ENCODE results near the gene NOP14. TPM values are rescaled to one million over a fixed set of nuclear protein-coding genes. Genes with fewer than 3 reads are reported as not detected.
"Not testable (repeated sequence)": the region's sequence is repeated elsewhere in the genome, so short reads cannot be mapped to it uniquely, and the experiment has no call there.

Gene NOP14
- total RNA-seq, 4 donors from 2014 or later, result 21.2 to 33.1 (median 23.0) TPM

GRCh38 chr4:3007724-3008123 is 44.5 kb upstream of the NOP14 start:
- DNase-seq (ENCODE audit: low spot score in 2 of 2), result no peak
- TF ChIP-seq POLR2A (IDR thresholded peaks at IDR 0.05), result no peak
- TF ChIP-seq CTCF (IDR thresholded peaks at IDR 0.05), result no peak
- WGBS, 2 donors, result 90 to 96% methylated on average over 2 of the region's 2 CpGs
- H3K4me3 ChIP-seq (ENCODE audit: low read depth, poor library complexity, severe bottlenecking), result no peak overlapping the region
- intact Hi-C loops (cut with DNase I; ENCODE audit: low total_unique reads), result no loop called here

- TF ChIP-seq POLR2A (IDR thresholded peaks at IDR 0.05) (no peak), CTCF (IDR thresholded peaks at IDR 0.05) (no peak)
- H3K4me3 ChIP-seq (ENCODE audit: low read depth, poor library complexity, severe bottlenecking), result no peak overlapping the region
- intact Hi-C loops (cut with DNase I; ENCODE audit: low total_unique reads), result no loop called here
- WGBS, 2 donors, result 90 to 92% methylated on average over 4 of the region's 4 CpGs
- no peak for DNase-seq (ENCODE audit: low spot score in 2 of 2)
Measured at GRCh38 chr4:2996415-2996814, 33.2 kb upstream of the NOP14 start.

GRCh38 chr4:2995546-2996265 is 32.5 kb upstream of the NOP14 start:
- DNase-seq (ENCODE audit: low spot score in 2 of 2), result no peak
- intact Hi-C loops (cut with DNase I; ENCODE audit: low total_unique reads), result no loop called here
- TF ChIP-seq POLR2A (IDR thresholded peaks at IDR 0.05) (no peak), CTCF (IDR thresholded peaks at IDR 0.05) (no peak)
- 50 to 63% methylated on average over 4 of the region's 4 CpGs for WGBS, 2 donors
- H3K4me3 ChIP-seq (ENCODE audit: low read depth, poor library complexity, severe bottlenecking), result no peak overlapping the region

GRCh38 chr4:2994917-2995316 is 31.7 kb upstream of the NOP14 start:
- no peak for DNase-seq (ENCODE audit: low spot score in 2 of 2)
- intact Hi-C loops (cut with DNase I; ENCODE audit: low total_unique reads), result no loop called here
- TF ChIP-seq POLR2A (IDR thresholded peaks at IDR 0.05) (no peak), CTCF (IDR thresholded peaks at IDR 0.05) (no peak)
- 96 to 98% methylated on average over 4 of the region's 4 CpGs for WGBS, 2 donors
- H3K4me3 ChIP-seq (ENCODE audit: low read depth, poor library complexity, severe bottlenecking), result no peak overlapping the region

GRCh38 chr4:2991243-2991642 is 28.0 kb upstream of the NOP14 start:
- 64 to 77% methylated on average over 4 of the region's 4 CpGs for WGBS, 2 donors
- no peak overlapping the region for H3K4me3 ChIP-seq (ENCODE audit: low read depth, poor library complexity, severe bottlenecking)
- intact Hi-C loops (cut with DNase I; ENCODE audit: low total_unique reads), result no loop called here
- no peak for TF ChIP-seq CTCF (IDR thresholded peaks at IDR 0.05)
- TF ChIP-seq POLR2A (IDR thresholded peaks at IDR 0.05), result no peak
- no peak for DNase-seq (ENCODE audit: low spot score in 2 of 2)

GRCh38 chr4:2983715-2984114 is 20.5 kb upstream of the NOP14 start:
- H3K4me3 ChIP-seq (ENCODE audit: low read depth, poor library complexity, severe bottlenecking); DNase-seq (ENCODE audit: low spot score in 2 of 2); intact Hi-C loops (cut with DNase I; ENCODE audit: low total_unique reads): not testable (repeated sequence)
- 83 to 90% methylated on average over 7 of the region's 7 CpGs for WGBS, 2 donors

Measured in lower leg skin (tissue), 4 donors.